Transverse colon (tissue), 4 donors: ENCODE measurements around the gene TARS3.

ENCODE experiments used
- POLR2A ChIP-seq: fragments of 450-650 bp; IDR thresholded peaks from one replicate; pipeline ENCODE4 v1.6.1; 2016; ENCODE audit warnings: antibody characterized with exemption, mild to moderate bottlenecking, moderate library complexity
- POLR2AphosphoS5 ChIP-seq, 3 donors: sonication (generic); formaldehyde crosslinking; IDR thresholded peaks; one replicate each; pipeline ENCODE4 v1.6.1; 2016; ENCODE audit warnings: antibody characterized with exemption in 3 of 3
- TF ChIP-seq, protein P1 (sequence below), 5 experiments: fragments of 200-600 bp in 3 of 5; fragments of 450-650 bp in 2 of 5; sonication (generic) in 3 of 5; IDR thresholded peaks; 1 replicate in 2 of 5; 2 replicates in 3 of 5; pipeline ENCODE4 v1.5.1; 2016 to 2017; ENCODE audit warnings: antibody characterized with exemption in 5 of 5, inconsistent platforms in 3 of 5, mild to moderate bottlenecking in 2 of 5, moderate library complexity in 1 of 5

DNA sequence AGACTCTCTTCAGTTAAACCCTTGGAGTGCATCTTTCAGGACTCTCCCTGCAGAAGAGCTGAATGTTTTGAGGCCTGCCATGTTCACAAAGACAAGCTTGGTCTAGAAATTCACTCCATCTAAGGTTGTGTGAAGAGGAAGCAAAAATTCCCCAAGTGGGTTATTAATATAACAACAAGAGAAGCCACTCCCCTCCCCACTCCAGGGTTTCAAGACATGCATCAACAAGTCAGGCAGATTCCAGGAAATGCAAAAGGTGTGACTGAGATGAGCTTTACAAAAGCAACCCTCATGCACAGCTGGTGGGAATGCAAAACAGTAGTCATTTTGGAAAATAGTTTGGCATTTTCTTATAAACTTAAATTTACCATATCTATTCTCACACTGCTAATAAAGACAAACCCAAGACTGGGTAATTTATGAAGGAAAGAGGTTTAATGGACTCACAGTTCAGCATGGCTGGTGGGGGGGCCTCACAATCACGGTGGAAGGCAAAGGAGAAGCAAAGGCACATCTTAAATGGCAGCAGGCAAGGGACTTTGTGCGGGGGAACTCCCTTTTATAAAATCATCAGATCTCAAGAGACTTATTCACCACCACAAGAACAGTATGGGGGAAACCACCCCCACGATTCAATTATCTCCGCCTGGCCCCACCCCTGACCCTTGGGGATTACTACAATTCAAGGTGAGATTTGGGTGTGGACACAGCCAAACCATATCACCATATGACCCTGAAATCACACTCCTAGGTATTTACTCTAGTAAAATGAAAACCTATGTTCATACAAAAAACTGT lies 31.3 kb downstream of the TARS3 start:
- TF ChIP-seq POLR2A (no peak), POLR2AphosphoS5 (IDR thresholded peaks at IDR 0.05) (no peak)
- TF ChIP-seq, protein P1, sequence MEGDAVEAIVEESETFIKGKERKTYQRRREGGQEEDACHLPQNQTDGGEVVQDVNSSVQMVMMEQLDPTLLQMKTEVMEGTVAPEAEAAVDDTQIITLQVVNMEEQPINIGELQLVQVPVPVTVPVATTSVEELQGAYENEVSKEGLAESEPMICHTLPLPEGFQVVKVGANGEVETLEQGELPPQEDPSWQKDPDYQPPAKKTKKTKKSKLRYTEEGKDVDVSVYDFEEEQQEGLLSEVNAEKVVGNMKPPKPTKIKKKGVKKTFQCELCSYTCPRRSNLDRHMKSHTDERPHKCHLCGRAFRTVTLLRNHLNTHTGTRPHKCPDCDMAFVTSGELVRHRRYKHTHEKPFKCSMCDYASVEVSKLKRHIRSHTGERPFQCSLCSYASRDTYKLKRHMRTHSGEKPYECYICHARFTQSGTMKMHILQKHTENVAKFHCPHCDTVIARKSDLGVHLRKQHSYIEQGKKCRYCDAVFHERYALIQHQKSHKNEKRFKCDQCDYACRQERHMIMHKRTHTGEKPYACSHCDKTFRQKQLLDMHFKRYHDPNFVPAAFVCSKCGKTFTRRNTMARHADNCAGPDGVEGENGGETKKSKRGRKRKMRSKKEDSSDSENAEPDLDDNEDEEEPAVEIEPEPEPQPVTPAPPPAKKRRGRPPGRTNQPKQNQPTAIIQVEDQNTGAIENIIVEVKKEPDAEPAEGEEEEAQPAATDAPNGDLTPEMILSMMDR (IDR thresholded peaks at IDR 0.05), result no peak
